Hematopoietic multipotent progenitor cell treated with erythropoietin and hydrocortisone succinate and interleukin-3 and kit ligand, for 8 days (in vitro differentiated cells): ENCODE data around the gene ELAVL2.
"Not testable (repeated sequence)": the region's sequence is repeated elsewhere in the genome, so short reads cannot be mapped to it uniquely, and the experiment has no call there.

Source experiments
- DNase-seq: peaks from one replicate; pipeline ENCODE4 v3.0.0-alpha.2; 2015

Gene ELAVL2

GRCh38 chr9:23769307-23769935, 56.6 kb downstream of the ELAVL2 start:
- no peak for DNase-seq

- DNase-seq = no peak
These were observed 57.2 kb downstream of the ELAVL2 start for GRCh38 chr9:23768861-23769260.

- no peak for DNase-seq
These were observed 59.4 kb downstream of the ELAVL2 start for GRCh38 chr9:23766613-23767012.

GRCh38 chr9:23765561-23765960, 60.5 kb downstream of the ELAVL2 start:
- DNase-seq = no peak

GRCh38 chr9:23764219-23764618, 61.8 kb downstream of the ELAVL2 start:
- no peak for DNase-seq

GRCh38 chr9:23754551-23754950, 71.5 kb downstream of the ELAVL2 start:
- no peak for DNase-seq

- no peak for DNase-seq
These were observed 73.2 kb downstream of the ELAVL2 start for GRCh38 chr9:23752859-23753258.

- no peak for DNase-seq
These were observed 74.4 kb downstream of the ELAVL2 start for GRCh38 chr9:23751633-23752032.

- DNase-seq = no peak
These were observed 75.2 kb downstream of the ELAVL2 start for GRCh38 chr9:23750808-23751207.

GRCh38 chr9:23747088-23748075, 78.7 kb downstream of the ELAVL2 start:
- DNase-seq = no peak

- DNase-seq = no peak
These were observed 79.7 kb downstream of the ELAVL2 start for GRCh38 chr9:23746317-23746716.

- no peak for DNase-seq
These were observed 83.0 kb downstream of the ELAVL2 start for GRCh38 chr9:23743036-23743435.

- no peak for DNase-seq
These were observed 84.7 kb downstream of the ELAVL2 start for GRCh38 chr9:23741351-23741750.

- no peak for DNase-seq
These were observed 85.5 kb downstream of the ELAVL2 start for GRCh38 chr9:23740531-23740930.

GRCh38 chr9:23739753-23740152, 86.3 kb downstream of the ELAVL2 start:
- DNase-seq = no peak

GRCh38 chr9:23736293-23736692, 89.7 kb downstream of the ELAVL2 start:
- DNase-seq = no peak

- no peak for DNase-seq
These were observed 92.5 kb downstream of the ELAVL2 start for GRCh38 chr9:23733495-23734078.

- DNase-seq = no peak
These were observed 94.7 kb downstream of the ELAVL2 start for GRCh38 chr9:23731353-23731752.

GRCh38 chr9:23730364-23730763, 95.7 kb downstream of the ELAVL2 start:
- DNase-seq = no peak

- DNase-seq = no peak
These were observed 97.3 kb downstream of the ELAVL2 start for GRCh38 chr9:23728736-23729135.

GRCh38 chr9:23725279-23725946, 100.6 kb downstream of the ELAVL2 start:
- DNase-seq = no peak

GRCh38 chr9:23723672-23724071, 102.4 kb downstream of the ELAVL2 start:
- DNase-seq = no peak

- DNase-seq = not testable (repeated sequence)
These were observed 103.0 kb downstream of the ELAVL2 start for GRCh38 chr9:23723048-23723447.
